Measurements from ENCODE around the gene TBC1D24.

The TBC1D24 gene

DNA sequence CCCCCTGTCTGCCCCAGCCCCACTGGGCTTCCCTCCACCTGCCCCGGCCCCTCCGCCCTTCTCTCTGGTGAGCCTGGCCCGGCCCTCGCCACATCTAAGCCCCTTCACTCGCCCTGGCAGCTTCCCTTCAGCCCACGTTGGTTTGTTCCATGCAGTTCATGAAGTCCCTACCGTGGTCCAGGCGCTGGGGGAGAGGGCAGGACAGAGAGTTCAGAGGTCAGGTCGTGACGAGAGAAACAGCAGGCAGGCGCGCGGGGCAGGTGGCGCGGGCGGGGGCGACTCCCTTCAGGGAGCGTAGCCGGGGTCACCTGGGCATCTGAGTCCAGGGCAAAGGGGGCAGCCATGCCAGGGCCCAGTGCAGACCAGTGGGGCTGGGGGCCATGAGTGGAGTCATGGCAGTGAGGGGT lies 23.9 kb upstream of the TBC1D24 start:
- DNase-seq = no peak

DNA sequence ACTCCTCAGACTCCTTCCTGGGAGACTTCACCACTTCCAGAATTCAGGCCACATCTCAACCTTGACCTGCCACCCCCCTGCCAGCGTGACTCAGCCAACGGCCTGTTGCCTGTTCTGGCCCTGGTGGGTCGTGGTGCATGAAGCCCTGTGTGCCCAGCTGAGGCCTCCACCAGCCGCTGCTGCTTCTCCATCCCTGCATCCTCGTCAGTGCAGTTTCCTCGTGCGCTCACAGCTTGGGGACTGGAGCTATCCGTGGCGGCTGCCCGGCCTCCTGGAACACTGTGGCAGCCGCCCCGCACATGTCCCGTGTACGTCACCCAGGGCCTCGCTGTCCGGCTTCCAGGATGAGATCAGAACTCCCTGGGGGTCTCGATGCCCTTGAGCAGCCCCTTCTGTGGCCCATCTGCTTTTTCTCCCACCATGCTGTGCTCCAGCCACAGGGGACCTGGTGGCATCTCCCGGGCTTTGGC lies 23.0 kb upstream of the TBC1D24 start:
- DNase-seq = no peak

DNA sequence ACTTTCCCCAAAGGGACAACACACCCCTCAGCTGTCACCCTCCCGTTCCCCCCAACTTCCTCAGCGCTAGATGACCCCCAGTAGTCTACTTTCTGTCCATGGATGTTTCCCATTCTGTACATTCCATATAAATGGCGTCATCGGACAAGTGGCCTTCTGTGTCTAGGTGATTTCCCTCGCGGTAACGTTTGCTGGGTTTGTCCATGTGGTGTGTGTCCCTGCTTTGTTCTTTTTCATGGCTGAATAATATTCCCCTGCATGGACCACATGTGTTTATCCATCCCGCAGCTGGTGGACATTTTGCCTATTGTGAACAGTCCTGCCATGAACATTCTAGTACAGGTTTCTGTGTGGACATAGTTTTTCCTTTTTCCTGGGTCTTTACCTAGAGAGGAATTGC lies 22.3 kb upstream of the TBC1D24 start:
- no peak for DNase-seq

DNA sequence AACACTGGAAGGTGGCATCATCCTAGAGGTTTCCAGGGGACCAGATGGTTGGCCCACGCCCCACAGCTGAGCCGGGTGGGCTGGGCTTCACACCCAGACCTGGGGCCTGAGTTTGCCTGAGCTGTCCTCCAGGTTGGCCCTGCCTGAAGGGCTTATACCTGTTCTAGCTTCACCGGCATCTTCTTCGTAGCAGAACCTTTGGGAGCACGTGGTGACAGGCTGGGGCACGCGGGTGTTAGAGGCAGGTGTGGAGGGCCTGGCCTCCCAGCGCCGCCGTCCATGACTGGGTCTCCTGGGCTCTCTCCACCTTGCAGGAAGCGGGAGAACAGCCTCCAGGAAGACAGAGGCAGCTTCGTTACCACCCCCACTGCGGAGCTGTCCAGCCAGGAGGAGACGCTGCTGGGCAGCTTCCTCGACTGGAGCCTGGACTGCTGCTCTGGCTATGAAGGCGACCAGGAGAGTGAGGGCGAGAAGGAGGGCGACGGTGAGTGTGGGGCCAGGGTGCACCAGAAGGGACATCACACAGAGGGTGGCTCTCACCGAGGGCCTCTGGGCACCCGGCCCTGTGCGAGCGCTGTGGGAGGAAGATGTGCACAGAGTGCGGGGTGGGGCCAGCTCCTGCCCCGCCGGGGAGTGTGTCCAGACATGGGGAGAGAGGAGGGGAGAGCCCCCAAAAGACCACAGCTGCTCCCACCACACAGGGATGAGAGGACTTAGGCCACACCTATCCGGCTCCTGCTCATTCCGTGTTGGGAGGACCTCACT lies 19.7 kb upstream of the TBC1D24 start:
- DNase-seq = no peak

DNA sequence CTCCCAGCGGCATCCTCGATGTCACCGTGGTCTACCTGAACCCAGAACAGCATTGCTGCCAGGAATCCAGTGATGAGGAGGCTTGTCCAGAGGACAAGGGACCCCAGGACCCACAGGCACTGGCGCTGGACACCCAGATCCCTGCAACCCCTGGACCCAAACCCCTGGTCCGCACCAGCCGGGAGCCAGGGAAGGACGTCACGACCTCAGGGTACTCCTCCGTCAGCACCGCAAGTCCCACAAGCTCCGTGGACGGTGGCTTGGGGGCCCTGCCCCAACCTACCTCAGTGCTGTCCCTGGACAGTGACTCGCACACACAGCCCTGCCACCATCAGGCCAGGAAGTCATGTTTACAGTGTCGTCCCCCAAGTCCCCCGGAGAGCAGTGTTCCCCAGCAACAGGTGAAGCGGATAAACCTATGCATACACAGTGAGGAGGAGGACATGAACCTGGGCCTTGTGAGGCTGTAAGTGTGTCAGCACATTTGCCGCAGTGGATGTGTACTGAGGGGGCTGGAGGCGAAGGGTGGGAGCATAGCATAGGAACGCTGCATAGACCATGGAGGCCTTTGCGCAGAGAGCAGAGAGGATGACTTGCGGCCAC lies 18.3 kb upstream of the TBC1D24 start:
- no peak for DNase-seq

DNA sequence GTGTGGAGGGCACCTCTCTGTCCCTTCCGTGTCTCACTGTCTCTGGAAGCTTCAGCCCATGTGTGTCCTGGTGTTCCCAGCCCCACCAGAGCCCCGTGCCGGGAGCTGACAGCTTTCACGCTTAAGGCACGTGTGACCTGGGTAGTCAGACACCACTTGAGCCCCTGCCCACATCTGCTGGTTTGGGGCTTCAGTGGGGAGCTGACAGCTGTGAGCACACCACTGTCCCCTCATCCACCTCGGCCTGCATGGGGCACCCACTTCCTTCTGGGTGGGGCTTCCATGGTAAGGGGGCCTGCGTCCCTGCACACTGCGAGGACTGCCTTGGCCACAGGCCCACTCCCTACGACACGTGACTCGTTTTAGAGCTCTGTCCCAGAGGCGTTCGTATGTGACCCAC lies 17.7 kb upstream of the TBC1D24 start:
- no peak for DNase-seq

DNA sequence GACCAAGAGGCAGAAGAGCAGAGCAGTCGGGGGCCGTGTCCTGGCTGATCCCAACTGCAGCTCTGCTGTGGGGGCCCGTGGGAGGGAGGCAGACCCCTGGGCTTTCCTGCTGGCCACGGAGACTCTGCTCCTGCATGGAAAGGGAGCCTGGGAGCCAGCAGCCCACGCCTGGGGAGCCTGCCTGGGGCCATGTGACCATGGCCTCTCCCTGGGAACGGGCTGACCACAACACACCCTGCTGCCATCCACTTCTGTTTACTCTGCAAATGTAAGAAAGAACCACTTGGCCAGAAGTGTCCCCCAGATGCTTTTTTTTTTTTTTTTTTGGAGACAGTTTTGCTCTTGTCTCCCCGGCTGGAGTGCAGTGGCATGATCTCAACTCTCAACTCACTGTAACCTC lies 17.0 kb upstream of the TBC1D24 start:
- no peak for DNase-seq

DNA sequence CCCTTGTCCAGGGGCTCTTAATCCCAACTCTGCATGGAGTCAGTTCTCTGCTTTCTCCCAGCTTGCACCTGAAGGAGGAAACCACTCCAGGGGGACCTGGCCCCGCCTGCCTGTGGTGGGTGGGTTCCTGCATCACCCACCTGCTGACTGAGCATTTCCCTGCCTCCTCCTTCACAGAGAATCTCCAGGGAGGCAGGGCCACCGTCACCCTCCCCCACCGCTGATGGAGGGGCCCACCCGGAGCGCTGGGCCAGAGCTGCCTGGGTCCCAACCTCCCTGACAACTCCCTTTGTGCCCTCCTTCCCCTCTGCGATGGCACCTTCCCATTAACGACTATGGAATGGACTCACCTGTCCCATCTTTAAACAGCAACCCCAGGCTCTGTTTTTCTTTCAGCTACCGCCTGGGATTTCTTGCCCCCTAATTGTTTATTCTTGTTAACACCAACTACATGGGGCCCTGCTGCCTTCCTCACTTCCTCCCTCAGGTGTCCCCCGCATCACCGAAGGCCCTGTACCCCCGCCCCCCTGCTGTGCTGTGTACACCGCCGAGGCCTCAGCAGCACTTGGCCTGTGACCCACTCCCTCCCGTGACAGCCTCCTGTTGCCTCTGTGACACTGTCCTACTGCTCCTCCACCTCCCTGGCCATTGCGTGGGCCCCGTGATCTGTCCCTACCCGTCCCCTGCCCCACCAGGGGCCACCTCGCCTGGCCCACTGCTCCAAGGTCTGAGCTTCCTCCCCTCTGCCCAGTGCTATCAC lies 15.9 kb upstream of the TBC1D24 start:
- DNase-seq = no peak

DNA sequence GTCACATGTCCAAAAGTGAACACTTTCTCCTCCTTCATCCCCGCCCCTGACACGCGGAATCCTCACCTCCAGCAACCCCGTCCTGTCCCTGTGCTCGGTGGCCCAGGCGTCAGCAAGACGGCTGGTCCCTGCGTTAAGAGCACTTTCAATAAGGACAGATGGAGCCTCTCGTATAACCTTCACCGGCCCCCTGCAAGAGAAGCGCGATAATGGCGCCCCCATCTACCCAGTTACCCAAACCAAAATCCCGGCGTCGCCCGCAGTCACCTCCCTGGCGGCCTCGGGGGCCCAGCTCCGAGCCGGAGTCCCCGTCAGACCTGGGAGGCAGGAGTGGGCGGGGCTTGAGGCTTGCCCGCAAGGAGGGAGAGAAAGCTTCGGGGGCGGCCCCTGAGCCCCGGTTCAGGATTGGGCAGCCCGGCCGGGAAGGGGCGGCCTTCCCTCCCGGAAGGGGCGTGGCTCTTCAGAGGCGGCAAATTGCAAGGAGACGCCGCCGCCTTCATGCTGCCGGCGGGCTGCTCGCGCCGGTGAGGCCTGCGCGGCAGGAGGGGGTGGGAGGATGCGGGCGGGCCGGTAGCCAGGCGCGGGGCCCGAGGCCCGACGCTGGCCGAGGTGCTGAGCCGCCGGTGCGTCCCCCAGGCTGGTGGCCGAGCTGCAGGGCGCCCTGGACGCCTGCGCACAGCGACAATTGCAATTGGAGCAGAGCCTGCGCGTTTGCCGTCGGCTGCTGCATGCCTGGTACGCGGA lies 15.1 kb upstream of the TBC1D24 start, which contains the start of gene TEDC2:
TSS of gene TEDC2 (plus strand) at position 463 of the 744 bp plus-strand sequence. CDS start at position 499, 36 bp downstream.
- DNase-seq = peak; percentile 99

DNA sequence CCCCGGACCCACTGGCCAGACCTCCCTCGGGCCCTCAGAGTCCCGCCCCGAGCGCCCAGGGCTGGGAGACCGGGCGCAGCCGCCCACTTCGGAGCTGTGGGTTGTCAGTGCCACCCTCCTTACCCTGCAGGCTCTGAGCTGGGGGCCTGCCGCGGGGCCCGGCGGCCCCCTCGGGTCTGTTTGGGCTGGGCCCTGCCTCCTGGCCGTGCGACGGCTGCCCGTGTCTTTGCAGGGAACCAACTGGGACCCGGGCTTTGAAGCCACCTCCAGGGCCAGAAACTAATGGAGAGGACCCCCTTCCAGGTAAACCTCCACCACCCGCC lies 14.6 kb upstream of the TBC1D24 start:
- no peak for DNase-seq

DNA sequence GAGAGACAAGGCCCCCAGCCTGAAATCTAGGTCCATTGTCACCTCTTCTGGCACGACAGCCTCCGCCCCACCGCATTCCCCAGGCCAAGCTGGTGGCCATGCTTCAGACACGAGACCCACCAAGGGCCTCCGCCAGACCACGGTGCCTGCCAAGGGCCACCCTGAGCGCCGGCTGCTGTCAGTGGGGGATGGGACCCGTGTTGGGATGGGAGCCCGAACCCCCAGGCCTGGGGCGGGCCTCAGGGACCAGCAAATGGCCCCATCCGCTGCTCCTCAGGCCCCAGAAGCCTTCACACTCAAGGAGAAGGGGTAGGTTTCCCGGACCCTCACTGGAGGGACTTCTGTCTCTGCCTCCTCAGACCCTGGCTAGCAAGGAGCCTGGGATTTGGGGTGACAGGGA lies 14.0 kb upstream of the TBC1D24 start:
- no peak for DNase-seq

DNA sequence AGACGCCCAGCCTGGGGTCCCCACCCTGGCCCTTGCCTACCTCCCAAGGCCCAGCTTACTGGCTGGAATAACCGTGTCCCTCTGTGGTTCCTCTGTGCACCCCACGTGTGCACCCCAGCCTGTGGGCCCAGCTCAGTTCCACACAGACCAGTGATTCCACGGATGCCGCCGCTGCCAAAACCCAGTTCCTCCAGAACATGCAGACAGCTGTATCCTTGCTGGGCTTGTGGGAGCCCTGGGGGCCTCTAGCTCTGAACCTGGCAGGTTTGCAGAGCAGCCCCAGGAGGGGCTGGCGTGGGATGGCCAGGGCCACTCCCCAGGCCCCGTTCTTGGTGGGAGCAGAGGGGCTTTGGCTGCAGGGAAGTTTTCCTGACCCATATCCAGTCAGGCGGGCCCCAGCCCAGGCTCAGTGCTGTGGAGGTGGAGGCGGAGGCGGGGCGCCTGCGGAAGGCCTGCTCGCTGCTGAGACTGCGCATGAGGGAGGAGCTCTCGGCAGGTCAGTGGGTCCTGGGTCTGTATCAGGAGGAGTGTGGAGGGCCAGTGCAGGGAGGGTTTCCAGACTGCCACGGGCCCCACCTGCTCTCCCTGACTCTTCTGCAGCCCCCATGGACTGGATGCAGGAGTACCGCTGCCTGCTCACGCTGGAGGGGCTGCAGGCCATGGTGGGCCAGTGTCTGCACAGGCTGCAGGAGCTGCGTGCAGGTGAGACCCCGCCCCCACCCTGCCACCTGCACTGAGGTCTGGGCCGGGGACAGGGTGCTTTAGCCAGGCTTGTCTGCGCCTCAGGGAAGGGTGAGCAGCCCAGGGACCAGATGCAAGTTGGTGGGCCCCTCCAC lies 12.7 kb upstream of the TBC1D24 start:
- DNase-seq = no peak

DNA sequence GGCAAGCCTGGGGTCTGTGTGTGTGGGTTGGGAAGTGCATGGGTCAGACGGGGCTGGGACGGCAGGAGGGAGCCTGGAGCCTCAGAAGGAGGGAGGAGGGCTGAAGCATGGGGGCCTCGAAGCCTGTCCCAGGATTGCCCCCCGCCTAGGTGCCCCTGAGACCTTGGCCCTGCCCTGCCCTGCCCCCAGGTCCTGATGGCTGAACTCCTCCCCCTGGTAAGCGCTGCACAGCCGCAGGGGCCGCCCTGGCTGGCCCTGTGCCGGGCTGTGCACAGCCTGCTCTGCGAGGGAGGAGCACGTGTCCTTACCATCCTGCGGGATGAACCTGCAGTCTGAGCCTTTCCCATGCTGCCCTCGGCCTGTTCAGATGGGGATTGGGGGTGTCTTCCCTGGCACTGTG lies 10.6 kb upstream of the TBC1D24 start:
- no peak for DNase-seq

DNA sequence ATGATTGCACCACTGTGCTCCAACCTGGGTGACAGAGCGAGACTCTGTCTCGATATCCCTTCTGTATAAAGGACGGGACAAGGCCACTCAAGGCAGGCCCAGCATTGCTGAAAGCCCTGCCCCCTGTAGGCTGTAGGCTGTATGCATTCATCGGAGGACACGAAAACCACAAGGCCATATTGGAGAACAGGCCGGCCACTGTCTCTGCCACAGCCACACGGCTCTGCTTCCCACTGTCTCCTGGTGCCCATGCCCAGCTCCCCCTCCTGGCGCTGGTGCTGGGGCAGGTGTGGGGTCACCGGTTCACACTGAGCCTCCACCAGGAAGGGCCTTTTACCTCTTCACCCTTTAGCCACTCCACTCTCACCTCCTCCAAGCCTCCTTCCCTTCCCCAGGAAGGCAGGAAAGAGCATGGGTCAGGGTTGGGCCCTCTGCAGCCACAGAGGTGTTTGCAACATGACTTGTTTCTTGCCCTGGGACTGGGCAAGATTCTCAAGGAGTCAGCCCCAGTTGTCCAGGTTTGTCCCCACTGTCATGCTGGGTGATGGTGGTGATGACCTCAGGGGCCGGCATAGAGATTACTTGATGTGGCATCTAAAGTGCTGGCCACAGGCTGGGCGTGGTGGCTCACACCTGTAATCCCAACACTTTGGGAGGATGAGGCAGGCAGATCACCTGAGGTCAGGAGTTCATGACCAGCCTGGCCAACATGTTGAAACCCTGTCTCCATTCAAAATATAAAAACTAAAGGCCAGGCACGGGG lies 9.1 kb upstream of the TBC1D24 start:
- DNase-seq = no peak

DNA sequence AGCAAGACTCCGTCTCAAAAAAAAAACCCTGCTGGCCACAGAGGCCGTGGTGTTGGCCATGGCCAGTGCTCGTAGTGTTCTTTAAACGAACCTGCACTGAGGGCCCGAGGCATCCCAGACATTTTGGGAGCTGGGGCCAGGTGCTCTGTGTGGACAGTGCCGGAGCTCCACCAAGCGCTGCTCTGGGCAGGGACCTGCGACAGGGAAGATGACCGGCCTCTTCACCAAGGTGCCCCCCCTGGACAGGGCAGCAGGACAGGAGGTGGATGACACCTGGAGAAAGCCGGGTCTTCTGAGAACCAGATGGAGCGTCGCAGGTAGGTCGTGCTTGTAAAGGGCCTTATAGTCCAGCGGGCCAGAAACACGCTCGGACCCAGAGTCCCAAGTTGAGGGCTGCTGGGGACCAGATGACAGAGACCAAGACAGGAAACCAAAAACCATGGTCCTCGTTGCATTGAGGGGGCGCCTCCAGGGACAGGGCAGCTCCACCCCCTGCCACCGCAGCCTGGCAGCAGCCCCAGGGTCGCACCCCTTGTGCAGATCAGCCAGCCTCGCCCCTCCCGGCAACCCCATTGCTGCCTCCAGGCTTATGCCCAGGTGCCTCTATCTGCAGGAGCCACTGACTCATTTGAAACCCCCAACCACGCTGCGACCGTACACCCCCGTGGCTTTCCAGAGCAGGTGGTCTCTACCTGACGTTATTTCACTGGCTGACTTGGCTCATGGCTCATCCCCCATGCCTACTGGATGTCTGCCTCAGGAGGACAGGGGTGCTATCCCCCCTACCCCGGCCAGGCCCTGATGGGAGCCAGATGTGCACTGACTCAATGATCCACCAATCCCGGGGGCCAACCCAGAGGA lies 8.0 kb upstream of the TBC1D24 start:
- DNase-seq = no peak

DNA sequence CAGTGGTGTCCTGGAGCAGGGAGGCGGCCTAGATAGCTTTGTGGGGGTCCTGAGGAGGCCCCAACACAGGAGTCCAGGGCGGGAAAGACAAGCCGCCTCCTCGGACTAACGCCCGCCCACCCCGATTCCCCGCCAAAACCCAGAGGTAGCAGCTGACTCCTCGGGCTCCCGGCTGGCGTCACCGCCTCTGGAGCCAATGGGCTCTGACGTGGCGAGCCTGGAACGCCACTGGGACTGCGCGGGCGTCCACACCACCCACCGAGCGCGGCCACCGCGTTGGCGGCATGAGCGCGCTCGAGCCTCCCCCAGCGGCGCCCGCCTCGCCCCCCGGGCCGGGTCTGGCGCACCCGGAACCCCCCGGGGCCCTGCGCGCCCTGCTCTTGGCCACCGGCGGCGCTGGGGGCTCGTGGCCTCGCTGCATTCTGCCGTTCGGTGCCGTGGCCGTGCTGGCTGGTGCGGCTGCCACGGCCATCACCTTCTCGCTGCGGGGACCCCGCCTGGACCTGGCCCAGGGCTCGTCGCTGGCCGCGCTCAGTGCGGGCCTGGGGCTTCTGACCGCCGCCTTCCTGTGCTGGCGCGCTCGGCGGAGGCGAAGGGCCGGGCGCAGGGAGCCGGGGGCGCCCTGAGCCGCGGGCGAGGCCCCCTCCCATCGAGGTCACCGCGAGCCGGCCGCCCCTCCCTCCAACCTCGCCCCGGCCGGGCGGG lies 7.2 kb upstream of the TBC1D24 start:
- DNase-seq = no peak

DNA sequence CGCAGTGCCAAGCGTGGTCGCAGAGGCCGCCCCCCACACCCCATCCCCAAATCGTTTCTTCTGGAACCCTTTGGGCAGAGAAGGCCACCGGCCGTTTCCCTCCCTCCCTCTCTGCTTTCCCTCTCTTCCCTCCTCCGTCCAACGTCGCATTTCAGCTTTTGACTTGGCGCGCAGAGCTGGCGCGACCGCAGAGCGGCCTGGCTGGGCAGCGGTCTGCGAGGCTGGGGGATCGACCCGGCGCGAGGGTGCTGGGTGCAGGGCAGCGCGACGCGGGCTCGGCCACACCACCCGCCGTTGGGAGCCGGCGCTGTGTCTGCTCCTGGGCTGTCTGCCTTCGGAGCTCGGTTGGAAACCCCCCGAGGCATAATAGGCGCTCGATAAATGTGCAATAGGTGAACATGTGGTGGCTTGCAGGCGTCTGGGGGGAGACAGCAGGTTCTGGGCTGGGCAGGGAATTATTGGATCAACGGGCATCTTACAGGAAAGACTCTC lies 6.6 kb upstream of the TBC1D24 start:
- DNase-seq = no peak

DNA sequence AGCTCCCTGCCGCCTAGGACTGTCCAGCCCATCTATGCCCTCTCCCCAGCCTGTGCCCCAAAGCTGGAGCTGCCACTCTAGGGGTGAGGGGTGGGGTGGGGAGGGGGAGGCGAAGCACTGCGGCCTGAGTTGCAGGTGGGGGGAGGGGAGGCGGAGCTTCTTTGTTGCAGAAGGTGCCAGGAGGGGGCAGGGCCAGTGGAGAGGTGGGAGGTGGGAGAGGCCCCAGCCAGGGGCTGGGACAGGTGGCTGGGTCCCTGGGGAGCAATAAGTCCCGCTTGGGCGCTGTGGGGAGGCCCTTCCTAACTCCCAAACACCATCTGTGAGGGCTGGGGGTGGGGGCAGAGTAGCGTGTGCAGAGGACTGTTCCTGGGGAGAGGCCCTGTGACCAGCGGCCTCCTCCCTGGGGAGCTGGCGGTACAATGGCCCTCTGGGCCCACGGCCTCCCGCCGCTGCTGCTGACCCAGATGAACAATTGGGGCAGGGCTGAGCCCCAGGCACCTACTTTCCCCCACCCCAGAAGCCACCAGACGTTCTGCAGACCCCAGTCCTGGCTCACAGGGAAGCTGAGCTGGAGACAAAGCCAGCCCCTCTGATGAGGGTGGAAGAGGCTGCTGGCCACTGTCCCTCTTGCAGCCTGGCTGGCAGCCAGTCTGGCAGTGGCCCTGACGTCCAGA lies 6.1 kb upstream of the TBC1D24 start:
- DNase-seq = no peak
